NCI-H82 treated with DMSO at 0.1 percent for 48 hours (cell line): ENCODE data around the gene ARHGEF4.

Experiments
- DNase-seq: peaks from one replicate; lab custom pipeline; 2025; ENCODE audit not compliant: unreplicated experiment; lab: John Stamatoyannopoulos, UW

ARHGEF4 gene

DNA sequence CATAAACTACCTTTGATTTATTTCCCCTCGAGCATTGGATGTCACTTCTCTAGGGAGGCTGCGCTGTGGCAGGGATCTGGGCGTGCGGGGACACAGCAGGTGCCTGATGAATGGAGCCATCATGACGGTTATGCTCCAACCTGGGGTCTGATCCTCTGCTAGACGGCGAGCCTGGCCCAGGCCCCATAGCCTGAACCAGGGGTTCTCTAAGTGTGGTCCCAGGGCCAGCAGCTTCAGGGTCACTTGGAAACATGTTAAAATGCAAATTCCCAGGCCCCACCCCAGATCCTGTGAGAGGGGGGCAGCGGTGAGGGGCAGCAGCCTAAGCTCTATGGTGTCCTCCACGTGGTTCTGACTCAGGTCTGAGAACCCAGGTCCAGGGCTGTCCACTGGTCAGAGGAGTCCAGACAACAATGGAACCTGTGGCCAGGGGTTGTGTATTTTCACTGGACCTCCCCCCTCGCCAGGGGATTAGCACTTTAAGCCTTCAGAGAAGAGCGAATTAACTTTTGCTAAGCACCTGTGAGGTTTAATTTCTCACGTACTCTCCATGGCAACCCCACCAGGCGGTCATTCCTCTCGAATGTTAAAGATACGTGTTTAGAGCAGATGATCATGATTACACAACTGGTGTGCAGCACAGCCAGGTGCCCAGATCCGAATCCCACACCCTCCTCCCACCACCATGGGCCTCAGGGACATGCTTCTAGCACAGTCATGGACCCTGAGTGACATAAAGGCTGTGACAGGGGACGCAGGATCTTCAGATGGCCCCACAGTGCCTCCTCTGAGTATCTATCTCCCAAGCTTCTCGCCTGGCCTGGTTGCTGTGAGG, 1.6 kb upstream of the ARHGEF4 start:
- peak; percentile 54 for DNase-seq

DNA sequence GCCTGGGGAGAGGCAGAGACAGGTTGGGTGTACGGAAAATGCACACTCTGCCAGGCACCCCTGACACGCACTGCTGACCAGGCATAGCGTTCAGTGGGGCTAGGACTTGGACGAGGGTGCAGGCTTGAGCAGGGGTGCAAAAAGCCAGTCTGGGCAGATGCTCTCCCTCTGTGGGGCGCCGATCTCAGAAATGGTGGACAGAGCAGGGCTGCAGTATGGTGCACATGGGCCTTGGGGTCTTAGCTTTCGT, 1.0 kb upstream of the ARHGEF4 start:
- no peak for DNase-seq

DNA sequence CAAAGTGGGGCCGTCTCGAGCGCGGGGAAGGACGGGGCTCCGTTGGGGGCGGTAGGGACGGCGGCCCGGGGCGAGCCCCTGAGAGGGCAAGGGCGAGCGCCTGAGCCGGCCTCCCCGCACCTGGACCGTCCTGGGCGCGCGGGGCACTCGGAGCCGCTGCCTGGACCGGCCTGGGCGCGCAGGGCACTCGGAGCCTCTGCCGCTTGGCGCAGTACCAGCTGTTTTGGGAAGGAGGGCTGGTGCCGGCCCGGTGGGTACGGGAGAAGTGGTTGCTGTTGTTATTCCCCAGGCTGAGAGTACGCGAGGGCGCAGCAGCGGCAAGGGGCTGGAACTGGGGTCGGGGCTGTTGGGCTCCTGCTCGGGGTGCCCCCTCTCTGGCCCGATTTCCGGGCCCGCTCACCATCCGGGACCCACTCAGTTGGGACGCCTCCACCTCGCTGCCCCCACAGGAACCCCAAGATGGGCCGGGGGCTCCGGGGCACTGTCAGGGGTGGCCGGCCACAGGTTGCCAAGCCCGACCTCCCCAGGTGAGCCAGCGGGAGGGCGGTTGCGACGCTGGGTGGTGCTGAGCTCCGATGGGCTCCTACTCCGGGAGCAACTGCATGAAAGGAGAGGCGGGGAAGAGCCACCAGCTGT, 579 bp downstream of the ARHGEF4 start:
- DNase-seq, result no peak

DNA sequence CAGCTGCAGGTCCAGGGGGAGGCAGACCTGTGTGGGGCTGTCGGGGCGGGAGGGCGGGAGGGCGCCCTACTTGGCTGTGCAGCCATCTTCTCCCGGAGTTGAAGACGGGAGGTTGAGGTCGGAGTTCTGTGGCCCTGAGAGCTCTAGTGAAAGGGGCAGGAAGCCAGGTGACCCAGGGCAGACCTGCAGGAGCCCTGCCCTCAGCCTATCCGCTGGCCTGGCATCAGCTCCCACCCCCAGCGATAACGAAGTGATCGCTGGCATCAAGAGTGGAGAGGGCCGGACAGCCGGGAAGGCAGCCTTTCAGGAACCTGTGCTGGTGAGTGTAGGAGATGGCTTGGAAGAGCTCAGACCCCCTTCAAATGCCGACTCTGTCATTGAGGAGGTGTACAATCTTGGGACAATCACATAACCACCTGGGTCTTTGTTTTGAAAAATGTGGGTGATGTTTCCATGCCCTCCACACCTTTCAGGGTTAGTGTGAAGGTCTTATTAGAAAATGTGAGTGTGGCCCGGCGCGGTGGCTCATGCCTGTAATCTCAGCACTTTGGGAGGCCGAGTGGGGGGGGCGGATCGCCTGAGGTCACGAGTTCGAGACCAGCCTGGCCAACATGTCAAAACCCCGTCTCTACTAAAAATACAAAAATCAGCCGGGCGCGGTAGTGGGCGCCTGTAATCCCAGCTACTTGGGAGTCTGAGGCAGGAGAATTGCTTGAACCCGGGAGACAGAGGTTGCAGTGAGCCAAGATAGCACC, 1.3 kb downstream of the ARHGEF4 start:
- DNase-seq, result no peak

DNA sequence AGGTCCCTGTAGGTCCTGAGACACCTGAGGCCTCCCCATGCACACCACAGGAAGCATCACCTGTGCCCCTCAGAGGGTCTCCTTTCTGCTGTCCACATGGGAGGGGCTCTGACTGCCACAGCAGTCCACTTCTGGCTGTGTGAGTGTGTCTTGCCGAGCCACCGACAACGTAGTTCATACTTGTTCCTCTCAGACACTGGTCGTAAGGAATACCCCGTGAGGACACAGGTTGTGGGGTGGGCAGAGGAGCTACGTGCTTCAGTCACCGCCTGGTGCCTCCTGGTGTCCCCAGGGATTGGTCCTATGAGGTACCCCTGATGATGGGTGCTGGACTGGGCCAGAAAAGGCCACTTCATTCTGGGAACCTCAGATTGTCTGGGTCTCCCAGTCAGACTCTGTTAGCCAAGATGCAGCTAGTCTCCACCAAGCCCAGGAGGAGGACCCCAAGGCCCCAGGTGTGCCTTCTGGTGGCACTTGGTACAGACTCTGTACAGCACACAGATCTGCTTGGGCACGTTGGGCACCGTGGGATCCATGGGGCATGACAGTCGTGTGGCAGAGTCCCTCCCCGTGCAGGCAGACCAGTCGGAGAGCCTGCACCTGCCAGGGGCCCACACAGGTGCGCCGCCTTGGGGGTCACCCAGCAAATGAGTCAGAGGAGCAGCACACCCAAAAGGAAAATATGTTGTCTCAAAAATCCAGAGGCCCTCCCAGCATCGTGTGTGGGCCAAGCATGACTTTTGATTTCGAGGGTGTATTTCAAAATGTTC, 2.5 kb downstream of the ARHGEF4 start:
- DNase-seq, result no peak

DNA sequence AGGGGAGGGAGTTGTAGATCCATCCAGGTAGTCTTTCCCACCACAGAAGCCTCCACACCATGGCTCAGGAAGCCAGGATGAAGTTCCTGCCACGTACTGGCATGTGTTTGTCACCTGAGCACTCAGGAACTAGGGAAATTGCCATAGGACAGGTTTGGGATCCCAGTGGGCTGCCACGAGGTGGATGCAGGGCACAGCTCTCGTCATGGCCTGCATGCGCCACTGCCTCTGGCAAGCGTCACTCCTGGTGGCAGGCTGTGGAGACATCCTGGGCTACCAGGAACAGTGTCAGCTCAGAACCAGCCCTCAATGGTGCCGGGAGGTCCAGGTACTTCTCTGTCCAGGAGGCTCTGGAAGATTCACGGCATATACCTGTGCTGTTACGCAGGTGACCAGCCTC, 3.8 kb downstream of the ARHGEF4 start:
- DNase-seq, result no peak

DNA sequence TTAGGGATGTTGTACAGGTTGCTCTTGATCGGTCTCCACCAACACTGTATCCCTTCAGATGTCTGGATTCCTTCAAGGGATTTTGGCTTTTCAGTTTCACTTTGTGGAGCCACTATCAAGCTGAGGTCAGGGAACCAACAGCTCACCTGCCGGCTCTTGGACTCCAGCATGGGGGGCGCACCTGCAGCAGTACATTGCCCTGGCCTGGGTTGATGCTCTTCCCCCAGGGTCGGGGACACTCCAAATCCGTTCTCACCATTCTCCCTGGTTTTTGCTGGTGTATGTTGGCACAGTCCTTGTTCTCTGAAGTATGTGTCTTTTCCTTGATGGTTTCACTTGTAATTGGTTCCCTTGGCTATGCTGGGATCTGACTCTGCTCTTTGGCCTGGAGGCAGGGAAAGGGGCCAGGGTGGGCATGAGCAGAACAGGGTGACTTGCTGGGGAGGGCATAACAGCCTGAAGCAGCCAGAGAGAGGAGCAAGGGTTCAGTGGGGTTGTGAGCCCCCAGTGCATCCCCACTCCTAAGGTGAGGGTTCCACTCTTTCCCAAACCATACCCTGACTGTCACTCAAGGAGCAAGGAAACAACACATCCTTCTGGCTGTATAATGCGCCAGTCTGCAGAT, 5.1 kb downstream of the ARHGEF4 start:
- DNase-seq, result no peak

DNA sequence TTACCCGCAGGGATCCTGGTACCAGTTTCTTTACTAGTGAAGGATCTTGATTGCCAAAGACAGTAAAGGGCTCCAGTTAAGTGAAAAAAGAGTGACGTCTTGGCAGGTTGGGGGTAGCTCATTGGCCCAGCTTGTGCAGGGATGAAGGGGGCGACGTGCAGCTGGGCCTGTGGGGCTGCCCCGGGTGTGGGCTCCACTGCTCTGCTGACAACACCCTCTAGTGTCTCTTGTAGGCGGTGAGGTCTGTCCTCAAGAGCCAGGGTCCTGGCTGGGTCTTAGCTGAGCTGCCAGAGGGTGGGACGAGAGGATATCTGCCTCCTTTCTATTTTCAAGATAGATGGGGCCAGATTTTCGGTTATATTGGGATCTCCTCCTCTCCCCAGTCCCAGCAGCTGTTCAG, 6.1 kb downstream of the ARHGEF4 start:
- no peak for DNase-seq

DNA sequence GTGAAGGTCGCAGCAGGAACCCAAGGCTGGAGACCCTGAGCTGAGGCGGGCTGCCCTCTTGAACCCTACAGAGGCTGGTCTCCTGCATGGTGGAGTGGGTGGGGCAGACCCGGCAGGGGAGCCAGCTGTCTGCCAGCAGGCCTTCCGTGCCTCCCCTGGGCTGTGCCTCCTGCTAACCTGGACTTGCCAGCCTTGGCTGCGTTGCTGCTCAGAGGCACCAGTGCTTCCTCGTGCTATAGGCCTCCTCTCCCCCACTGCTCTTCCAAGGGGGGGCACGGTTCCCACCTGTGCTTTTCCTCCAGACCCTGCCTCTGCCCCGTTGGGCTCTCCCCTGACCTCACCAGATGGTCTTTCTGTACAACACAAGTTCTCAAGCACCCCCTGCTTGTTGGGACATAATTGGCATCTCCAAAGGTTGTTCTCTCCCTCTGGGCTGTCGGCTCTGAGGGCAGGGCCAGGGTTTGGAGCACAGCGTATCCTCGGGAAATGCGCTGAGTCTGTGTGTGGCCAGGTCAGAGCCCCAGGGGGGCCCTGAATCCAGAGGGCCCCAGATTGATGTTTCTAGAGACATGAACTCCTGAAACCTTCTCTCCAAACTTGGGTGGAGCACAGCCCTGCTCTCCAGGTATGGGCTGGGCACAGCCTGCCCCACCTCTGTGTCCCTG, 6.7 kb downstream of the ARHGEF4 start:
- no peak for DNase-seq

DNA sequence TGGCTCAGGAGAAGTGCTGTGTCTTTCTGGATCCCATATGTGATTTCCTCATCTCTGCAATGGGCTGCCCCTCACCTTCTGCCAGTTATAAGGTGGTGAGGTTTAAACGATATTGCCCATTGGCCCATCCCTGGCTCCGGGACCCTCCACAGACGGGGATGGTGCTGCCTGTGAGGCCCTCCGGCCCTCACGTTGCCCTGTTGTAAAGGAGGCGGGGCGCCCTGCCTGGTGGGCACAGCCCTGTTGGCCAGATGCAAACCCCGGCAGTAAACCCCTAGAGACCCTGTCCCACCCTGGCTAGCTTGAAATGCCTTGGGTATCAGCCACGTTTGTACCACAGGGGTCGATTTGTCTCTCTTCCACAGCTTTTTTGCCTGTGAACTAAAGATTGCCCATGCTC, 7.4 kb downstream of the ARHGEF4 start:
- DNase-seq, result no peak

DNA sequence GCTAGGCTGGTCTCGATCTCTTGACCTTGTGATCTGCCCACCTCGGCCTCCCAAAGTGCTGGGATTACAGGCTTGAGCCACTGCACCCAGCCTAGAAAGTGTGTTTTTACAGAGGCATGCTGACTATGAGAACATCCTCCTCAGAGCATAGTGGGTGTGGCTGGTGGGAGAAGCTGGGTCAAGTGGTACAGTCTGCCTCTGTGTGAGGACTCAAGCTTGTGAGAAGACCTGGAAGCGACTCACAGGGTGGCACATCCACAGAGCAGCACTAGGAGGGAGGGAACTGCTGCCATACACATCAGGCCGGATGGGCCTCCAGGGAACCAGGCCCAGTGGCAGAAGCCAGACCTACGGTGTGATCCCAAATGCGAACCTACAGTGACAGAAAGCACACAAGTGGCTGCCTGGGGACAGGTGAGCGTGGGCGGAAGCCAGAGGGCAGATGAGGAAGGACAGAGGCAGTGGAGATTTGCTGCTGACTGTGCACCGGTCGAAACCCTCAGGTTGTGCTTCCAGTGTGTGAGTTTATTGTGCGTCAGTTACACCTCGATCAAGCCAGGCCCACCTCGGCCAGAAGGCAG, 8.9 kb downstream of the ARHGEF4 start:
- DNase-seq, result no peak

DNA sequence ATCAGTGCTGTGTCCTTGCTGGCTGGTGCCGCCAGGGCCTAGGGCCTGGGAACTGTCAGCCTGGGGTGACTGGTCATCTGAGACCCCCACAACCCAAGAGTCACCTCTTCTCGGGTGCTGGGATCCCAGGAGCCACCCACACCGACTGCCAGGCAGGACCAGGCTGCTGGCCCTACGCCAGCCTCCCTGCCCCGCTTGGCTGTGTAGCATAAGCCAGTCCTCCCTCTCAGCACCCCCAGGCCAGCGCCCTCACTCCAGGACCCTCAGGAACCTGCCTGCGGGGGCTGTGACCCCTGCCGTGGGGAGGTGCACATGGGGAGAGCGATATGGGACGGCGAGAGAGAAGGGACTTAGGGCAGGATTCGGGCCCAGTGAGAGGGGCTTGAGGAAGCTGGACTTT, 9.5 kb downstream of the ARHGEF4 start:
- DNase-seq, result no peak

DNA sequence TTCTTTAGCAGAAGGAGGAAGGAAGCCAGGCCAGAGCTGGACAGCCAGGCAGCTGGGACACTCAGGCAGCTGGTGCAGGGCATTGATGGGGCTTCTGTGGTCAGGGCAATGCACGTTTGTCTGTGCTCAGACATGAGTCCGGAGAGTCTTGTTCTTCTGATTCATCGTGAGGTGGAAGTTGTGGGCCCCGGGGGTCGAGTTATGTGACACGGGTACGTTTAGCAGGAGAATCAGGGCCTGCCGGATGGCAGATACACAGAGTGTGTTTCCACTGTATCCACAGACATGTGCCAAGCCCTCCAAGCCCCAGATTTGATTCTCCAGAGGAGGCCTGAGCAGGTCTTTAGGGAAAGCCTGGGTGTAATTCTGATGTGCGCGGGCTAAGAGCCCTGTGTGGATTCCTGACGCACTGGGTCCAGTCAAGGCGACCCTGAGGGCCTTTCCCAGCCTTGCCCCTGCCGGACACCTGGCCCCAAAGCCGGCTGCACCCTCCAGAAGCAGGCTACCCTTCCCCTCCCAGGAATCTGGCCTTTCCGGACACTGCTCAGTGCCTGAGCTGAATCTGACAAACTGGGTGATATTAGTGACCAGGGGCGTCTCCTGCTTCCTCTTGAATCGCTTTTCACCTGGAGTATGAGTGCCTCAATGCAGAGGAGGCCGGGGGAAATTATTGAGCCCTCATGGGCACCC, 10.1 kb downstream of the ARHGEF4 start:
- DNase-seq, result no peak

DNA sequence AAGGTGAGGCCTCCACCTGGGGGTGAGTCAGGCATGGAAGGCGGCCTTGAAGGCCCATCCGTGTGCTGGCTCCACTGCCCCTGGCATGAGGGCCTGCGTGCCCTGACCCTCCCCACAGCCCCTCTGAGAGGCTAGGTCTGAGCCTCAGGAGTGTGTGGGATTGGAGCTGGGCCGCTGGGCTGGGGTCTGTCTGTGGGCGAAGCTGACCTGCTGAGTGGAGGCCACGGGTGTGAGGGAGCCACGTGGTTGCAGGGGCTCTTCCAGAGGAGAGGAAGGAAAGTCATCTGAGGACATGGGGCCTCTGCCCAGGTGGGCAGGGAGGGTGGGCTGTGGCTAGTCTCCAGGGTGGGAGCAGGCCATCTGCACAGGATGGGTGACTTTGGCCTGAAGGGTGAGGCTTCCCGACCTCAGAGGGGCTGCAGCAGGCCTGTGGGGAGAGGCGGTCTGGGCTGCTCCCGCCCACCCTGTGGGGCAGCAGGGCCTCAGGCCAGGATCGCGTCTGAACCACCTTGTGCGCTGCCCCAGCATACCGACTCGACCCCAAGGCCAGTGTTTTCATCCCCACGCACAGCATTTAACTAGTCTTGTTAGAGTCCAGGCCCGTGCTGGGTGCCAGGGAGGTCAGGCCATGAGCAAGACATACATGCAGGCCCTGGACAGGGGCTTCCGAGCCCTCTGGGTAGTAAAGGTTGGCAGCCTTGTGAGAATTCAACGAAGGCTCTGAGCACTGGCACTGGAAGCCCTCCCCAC, 11.2 kb downstream of the ARHGEF4 start:
- DNase-seq, result no peak

DNA sequence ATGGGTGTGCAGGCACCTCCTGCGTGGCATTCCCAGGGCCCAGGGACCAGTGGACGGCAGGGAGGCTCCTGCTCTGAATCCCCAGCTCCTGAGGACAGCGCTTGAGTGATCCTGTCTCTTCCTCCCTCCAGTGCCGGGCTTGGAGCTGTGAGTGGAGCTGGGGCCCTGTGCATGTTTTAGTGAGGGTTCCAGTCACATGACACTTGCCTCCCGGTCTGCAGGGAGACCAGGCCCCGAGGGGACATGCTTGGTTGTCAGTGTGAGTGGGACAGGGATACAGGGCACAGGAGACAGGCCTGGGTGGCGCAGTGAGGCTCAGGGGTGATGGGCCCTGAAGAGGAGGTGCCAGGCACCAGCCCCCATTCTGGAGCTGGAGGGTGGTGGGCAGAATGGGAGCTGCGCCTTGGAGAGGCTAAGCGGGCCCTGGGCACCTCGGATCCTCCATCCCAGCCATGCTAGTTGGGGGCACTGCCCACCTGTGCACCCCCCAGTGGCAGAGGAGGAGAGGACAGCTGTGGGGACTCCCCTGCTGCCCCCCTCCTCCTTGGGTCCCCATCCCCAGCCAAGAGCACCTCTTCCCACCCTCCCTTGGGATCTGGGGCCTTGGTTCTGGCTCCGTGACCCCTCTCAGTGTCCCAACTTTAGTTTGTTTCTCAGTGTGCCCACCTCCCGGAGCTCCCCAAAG, 12.0 kb downstream of the ARHGEF4 start:
- DNase-seq, result no peak

DNA sequence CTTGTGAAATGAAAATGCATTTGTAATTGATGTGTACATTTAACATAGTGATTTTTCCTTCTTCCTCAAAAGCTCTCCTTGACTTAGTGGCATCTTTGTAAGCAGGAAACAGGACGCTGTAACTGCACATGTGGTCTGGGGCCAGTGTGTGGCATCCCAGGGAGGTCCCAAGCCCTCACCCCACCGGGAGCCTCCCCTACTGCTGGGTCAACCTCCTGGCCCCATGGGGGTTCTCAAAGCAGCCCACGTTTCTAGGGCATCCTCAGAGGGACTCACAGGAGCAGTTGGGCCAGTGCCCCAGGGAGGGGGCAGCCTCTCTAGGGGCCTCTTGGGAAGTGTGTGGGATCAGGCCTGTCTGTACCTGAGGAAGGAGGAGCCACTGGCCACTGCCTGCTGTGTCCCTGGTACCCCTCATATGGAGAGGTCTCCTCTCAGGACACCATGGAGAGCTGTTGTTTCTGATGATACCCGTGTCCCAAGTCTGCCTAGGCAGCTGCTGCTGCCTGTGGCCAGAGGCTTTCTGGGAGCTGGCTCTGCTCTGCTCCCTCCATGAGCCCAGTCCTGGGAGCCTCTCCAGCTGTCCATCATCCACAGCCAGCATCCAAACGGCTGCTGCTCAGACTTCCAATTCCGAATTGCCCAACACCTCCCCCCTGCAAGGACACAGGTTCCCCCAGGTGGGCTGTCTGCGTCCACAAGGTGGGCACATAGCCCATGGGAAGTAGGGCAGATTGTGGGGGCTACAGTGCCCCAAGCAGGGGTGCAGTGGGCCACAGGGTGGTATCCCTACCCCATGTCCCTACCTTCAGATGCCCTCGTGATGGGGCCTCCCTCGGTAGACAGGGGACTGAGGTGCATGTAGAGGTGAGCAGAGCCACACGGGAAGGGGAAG, 13.4 kb downstream of the ARHGEF4 start:
- DNase-seq, result no peak
